Stimulated activated CD4-positive, alpha-beta T cell treated with anti-CD3 and anti-CD28 coated beads, Interleukin-1b, Interleukin-23, amount 100 ng/mL, for 1 hour (primary cell): ENCODE measurements around the gene AMPH.

Experiments used
- DNase-seq, 2 donors: peaks; one replicate each; pipeline ENCODE4 v3.0.0-alpha.2; 2020; ENCODE audit warnings: low read depth in 2 of 2

AMPH gene

DNA sequence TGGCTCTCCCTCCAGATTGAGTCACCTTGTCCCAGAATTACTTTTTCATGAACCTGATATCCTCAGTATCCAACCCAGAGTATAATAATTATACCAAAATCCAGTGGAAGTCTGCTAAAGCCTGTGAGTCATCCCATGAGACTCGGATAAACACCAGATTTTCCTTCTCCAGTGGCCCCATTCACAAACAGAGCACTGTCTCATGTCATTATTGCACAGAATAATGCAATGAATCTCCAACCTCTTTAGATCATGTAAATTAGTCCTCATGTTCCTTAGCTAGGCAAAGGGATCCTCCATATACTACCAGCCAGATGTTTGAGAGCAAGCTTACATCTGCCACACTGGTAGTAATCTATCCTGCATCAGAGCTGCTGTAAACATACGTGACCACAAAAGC is 89.0 kb downstream of the AMPH start:
- no peak for DNase-seq

DNA sequence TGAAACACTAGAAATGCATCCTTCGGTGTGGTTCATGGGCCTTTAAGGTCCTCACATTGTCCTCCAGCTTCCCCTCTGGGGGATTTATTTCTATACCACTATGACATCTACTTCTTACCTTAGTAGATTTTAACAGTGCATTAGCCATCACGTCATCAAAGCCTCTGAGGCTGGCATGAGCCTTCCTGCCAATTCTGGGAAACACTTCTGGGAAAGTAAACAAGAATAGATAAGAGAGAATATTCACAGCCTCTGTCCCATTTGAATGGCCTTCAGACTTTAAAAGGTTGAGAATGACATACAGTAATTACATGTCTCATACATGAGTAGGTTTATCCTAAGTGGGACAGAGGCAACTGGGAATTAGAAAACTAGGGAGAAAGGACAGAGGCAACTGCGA is 89.7 kb downstream of the AMPH start:
- DNase-seq, result no peak

DNA sequence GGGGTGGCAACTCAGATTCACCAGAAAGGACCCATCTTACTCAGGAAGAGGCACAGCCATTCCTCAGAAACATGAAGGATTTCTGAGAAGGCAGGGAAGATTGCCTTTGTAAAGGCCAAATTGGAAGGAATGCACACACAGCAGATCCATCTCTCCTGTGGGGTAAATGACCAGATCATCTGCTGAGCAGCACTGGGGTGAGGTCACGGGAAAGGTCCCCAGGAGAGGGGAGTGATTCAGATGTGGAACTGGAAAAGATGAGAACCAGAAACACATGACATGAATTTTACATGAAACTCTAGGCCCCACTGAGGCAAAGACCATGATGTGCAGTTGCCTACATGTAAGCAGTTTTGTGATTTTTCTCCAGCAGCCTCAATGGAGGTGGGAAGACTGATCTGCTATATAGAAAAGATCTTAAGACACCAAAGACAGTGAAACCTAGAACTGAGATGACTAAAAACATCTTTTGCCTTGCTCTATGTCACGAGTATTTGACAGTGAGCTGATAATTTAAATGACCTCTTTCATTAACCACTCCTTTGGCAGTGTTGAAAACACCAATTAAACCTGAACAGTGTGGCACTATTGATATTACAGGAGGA is 91.6 kb downstream of the AMPH start:
- no peak for DNase-seq

GRCh38 chr7:38535073-38535472 is 96.1 kb downstream of the AMPH start:
- DNase-seq, result no peak

- DNase-seq, result no peak
Observed at GRCh38 chr7:38525857-38526256, 105.3 kb downstream of the AMPH start.

DNA sequence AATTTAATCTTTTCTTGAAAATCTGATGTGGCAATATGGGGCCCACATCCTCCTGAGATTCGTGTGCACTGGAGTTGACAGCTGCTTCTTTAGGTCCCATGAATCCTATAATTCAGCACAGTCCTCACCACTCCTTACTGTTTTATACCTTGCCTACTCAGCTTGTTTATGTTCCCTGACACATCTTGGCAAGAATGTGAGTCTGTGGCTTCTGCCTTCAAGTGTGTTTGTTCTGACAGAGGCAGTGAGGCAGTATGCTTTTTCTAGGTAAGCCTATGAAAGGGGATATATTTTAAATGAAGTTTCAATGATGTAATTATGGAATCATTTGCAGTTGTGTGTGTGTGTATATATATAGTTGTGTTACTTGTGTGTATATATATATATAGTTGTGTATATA is 106.4 kb downstream of the AMPH start:
- no peak for DNase-seq

DNA sequence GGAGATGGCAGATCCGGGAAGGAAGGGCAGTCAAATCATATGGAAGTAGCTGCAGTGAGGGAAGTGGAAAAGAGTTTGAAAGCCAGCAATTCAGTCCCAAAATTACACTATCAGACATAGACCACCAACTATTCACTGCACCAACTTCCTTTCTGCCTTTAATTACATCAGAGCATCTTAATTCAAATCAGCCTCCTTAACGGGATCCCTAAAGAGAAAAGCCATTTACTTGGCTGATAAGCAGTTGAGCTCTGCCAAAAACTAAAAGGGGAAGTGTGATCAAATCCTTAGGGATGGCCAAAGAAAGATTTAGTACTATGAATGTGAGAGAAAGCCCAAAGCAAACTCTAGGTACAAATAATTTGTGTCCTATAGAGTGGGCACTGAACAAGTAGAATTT is 110.4 kb downstream of the AMPH start:
- no peak for DNase-seq

- no peak for DNase-seq
Observed at GRCh38 chr7:38518541-38518940, 112.6 kb downstream of the AMPH start.

DNA sequence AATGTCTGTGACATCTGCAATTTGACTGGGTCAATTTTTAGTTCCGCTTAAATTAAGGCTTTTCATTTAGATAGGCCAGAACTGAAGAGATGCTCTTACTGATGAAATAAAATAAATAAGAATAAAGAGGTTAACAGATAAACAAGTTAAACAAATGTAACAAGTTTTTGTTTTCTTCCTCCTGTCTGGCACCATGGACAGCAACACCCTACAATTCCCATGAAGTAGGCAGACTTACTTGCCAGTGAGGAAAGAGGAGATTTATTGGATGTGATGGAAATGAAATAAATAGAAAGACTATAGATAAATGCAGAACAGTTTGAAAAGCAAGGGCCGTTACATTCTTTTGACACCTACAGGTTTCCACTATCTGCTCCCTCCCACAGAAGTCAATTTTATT is 118.5 kb downstream of the AMPH start:
- no peak for DNase-seq

GRCh38 chr7:38512291-38512690 is 118.9 kb downstream of the AMPH start:
- no peak for DNase-seq

DNA sequence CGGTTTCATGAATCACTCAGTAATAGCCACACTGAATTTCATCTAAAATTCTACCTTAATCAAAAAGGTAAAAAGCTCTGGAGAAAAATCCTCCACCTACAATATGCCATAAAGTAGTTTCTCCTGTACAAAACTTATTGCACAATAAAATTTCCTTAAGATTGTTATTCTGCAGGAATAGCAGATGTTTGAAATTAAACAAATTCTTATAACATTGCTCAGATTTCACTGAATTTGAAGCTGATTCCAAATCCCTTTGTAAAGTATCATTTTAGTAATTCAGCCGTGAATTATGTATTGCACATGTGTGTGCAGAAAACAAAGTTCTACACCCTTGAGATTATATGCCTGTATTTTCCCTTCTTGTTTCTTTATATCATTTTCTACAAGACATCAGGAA is 123.8 kb downstream of the AMPH start:
- no peak for DNase-seq

- DNase-seq, result no peak
Observed at GRCh38 chr7:38506756-38507155, 124.4 kb downstream of the AMPH start.

DNA sequence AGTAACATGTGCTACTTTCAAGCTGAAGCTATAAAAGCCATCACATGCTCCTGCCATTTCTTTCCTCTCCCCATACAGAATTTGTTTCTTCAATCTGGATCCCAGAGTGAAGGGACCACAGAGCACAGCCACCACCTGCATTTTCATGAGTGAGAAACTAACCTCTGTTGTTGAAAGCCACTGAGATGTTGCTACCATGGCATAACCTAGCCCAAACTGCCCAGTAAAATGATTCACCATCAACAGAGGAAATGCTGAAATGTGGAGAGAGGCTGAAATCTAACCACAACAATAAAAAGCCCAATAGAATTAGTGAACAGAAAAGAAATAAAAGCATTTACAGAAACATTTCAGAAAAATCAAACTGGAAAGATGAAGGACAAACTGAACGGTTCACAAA is 125.2 kb downstream of the AMPH start:
- no peak for DNase-seq

- no peak for DNase-seq
Observed at GRCh38 chr7:38504684-38505083, 126.5 kb downstream of the AMPH start.

DNA sequence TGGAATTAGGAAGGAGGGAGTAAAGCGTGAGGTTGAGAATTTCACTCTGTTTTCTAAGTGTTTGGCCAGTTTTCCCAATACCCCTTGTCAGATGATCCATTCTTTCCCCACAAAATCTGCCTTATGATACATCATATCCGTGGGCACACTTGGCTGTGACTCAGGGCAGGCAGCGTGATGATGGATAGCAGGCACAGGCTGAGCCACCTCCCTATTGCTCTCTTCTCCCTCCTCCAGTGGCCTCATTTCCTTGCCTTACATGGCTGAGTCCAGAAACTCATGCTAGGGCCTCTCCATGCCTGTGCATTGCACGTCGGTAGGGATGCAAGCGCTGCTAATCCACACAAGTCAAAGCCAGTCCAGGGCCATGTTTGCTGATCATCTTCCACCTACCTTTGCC is 128.3 kb downstream of the AMPH start:
- no peak for DNase-seq

GRCh38 chr7:38502289-38502688 is 128.9 kb downstream of the AMPH start:
- no peak for DNase-seq

GRCh38 chr7:38492010-38492409 is 139.2 kb downstream of the AMPH start:
- DNase-seq, result no peak

DNA sequence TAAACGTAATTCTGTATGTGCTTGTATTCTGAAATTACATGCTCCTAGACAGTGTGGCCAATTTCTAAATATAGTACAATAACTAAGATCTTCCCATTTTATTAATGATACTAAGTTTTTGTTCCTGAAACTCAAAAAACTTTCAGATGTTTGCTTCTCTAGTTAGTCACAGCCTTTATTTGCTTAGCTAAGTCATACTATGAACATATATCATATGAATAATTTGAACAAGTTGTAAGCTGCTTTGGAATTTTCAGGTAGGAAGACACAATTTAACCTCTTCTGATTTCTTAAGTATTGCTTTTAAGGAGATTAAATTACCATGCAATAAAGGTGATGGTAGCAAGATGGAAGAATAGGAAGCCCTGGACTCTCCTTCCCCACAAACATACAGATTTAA is 148.7 kb downstream of the AMPH start:
- DNase-seq, result no peak

GRCh38 chr7:38481401-38481800 is 149.8 kb downstream of the AMPH start:
- no peak for DNase-seq

DNA sequence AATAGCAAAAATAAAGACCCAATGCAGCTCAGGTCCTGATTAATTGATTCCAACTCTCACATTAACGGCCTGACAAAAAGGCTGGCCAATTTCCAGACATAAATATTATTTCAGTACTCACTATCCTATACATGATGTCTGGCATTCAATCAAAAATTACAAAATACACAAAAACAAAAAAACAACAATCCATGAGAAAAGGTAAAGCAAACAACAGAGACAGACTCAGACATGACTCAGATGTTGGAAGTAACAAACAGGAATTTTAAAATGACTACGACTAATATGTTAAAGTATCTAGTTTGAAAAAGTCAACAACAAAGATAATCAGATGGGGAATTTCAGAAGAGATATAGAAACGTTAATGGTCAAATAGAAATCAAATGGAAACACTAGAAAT is 152.8 kb downstream of the AMPH start:
- no peak for DNase-seq

DNA sequence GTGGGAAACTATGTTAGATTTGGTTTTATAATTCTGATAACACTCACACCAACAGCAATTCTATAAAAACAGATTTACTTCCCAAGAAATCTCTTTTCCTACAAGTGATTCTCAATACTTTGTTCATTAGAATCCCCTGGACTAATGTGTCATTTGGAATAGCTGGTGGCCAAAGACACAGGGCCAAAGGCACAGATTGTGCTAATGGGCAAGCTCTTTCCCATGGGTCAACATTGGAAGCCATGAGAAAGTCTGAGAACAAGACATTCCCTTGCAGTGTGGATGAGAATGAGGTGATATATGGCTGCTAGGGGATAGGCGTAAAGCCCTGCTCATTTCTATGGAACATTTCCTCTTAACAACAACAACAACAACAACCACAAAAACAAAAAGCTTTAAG is 153.8 kb downstream of the AMPH start:
- DNase-seq, result no peak

DNA sequence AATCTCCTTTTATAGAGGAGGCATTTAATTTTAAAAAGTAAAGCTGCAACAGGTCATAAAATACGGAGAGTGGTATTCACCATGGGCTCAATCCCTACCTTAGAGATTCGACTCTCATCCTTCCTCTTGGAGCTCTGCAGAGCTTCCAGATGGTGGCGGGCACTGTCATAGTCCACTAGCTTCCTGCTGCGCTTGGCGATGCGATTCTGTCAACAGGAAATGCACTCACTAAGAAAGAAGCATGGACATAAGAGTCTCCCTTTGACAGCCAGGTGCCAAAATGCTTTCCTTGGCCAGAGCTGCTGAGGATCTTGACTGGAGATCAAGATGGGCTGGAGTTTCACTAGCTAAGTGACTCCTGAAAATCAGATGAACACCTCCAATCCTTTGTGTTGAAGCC is 154.4 kb downstream of the AMPH start:
- DNase-seq, result no peak

- DNase-seq, result no peak
Observed at GRCh38 chr7:38465956-38466355, 165.2 kb downstream of the AMPH start.
